ENCODE data around the gene EME1. TPM values are rescaled to one million over a fixed set of nuclear protein-coding genes. Genes with fewer than 3 reads are reported as not detected.

Gene EME1
- total RNA-seq, 1 donor from 2014 or later = 2.8 TPM

DNA sequence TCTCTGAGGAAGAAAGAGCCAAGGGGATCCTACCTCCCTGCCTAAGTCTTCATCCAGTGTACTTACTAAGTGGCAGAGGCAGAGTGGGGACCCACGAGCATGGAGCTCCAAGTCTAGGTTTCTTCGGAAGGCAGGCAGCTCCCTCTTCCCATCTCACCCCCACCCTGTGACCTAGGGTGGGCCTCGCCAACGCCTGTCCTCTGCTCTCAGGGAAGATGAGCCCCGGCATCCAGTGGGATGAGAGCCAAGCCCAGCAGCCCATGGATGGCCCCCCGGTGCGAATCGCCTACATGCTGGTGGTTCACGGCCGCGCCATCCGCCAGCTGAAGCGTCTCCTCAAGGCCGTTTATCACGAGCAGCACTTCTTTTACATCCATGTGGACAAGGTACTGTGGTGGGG is 18.8 kb upstream of the EME1 start:
- no peaks in the 10 kb centered on the region for H3K4me1 Mint-ChIP-seq (ENCODE audit: unreplicated experiment)
- H3K4me3 Mint-ChIP-seq (ENCODE audit: unreplicated experiment) = no peak overlapping the region
- peaks cover 13% of the 10 kb centered on the region for H3K36me3 Mint-ChIP-seq (ENCODE audit: unreplicated experiment)
- no peak for DNase-seq (ENCODE audit: extremely low spot score, unreplicated experiment)
- no peaks in the 10 kb centered on the region for H3K9me3 Mint-ChIP-seq (ENCODE audit: unreplicated experiment)
- TF ChIP-seq, protein P1, sequence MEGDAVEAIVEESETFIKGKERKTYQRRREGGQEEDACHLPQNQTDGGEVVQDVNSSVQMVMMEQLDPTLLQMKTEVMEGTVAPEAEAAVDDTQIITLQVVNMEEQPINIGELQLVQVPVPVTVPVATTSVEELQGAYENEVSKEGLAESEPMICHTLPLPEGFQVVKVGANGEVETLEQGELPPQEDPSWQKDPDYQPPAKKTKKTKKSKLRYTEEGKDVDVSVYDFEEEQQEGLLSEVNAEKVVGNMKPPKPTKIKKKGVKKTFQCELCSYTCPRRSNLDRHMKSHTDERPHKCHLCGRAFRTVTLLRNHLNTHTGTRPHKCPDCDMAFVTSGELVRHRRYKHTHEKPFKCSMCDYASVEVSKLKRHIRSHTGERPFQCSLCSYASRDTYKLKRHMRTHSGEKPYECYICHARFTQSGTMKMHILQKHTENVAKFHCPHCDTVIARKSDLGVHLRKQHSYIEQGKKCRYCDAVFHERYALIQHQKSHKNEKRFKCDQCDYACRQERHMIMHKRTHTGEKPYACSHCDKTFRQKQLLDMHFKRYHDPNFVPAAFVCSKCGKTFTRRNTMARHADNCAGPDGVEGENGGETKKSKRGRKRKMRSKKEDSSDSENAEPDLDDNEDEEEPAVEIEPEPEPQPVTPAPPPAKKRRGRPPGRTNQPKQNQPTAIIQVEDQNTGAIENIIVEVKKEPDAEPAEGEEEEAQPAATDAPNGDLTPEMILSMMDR (IDR thresholded peaks at IDR 0.05) = no peak
- H3K27me3 Mint-ChIP-seq (ENCODE audit: unreplicated experiment) = no peaks in the 10 kb centered on the region
- H3K27ac Mint-ChIP-seq (ENCODE audit: unreplicated experiment) = no peak overlapping the region

DNA sequence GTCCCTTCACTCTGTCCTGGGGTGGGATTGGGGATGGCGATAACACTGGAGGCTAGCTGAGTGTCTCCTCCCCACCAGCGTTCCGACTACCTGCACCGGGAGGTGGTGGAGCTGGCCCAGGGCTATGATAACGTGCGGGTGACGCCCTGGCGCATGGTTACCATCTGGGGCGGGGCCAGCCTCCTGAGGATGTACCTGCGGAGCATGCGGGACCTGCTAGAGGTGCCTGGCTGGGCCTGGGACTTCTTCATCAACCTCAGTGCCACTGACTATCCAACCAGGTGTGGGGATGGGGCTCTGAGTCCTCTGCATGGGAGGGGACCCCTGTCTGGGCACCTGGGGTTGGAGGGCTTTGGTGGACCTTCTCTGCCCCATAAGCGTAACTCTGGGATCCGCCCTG is 18.3 kb upstream of the EME1 start:
- no peak overlapping the region for H3K27ac Mint-ChIP-seq (ENCODE audit: unreplicated experiment)
- TF ChIP-seq, protein P1 (IDR thresholded peaks at IDR 0.05) = no peak
- no peaks in the 10 kb centered on the region for H3K9me3 Mint-ChIP-seq (ENCODE audit: unreplicated experiment)
- H3K4me3 Mint-ChIP-seq (ENCODE audit: unreplicated experiment) = no peak overlapping the region
- no peaks in the 10 kb centered on the region for H3K27me3 Mint-ChIP-seq (ENCODE audit: unreplicated experiment)
- H3K4me1 Mint-ChIP-seq (ENCODE audit: unreplicated experiment) = no peaks in the 10 kb centered on the region
- H3K36me3 Mint-ChIP-seq (ENCODE audit: unreplicated experiment) = peaks cover 13% of the 10 kb centered on the region
- no peak for DNase-seq (ENCODE audit: extremely low spot score, unreplicated experiment)

DNA sequence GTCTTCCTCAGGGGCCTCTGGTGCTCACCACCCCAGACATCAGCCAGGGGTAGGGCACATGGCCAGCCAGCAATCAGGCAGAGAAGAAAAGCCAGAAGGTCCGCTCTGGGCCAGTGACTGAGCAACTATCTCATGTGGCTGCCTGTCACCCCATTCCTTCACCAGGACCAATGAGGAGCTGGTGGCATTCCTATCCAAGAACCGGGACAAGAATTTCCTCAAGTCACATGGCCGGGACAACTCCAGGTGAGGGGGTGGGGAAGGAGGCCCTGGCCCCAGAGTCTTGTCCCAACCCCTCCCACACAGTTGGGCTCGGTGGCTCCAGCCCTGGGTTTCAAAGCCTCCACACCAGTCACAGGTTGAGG is 17.7 kb upstream of the EME1 start:
- Mint-ChIP-seq H3K36me3 (ENCODE audit: unreplicated experiment) (peaks cover 13% of the 10 kb centered on the region), H3K27ac (ENCODE audit: unreplicated experiment) (no peak overlapping the region), H3K4me1 (ENCODE audit: unreplicated experiment) (no peaks in the 10 kb centered on the region), H3K27me3 (ENCODE audit: unreplicated experiment) (no peaks in the 10 kb centered on the region), H3K4me3 (ENCODE audit: unreplicated experiment) (no peak overlapping the region), H3K9me3 (ENCODE audit: unreplicated experiment) (no peaks in the 10 kb centered on the region)
- no peak for DNase-seq (ENCODE audit: extremely low spot score, unreplicated experiment)
- TF ChIP-seq, protein P1 (IDR thresholded peaks at IDR 0.05) = no peak

DNA sequence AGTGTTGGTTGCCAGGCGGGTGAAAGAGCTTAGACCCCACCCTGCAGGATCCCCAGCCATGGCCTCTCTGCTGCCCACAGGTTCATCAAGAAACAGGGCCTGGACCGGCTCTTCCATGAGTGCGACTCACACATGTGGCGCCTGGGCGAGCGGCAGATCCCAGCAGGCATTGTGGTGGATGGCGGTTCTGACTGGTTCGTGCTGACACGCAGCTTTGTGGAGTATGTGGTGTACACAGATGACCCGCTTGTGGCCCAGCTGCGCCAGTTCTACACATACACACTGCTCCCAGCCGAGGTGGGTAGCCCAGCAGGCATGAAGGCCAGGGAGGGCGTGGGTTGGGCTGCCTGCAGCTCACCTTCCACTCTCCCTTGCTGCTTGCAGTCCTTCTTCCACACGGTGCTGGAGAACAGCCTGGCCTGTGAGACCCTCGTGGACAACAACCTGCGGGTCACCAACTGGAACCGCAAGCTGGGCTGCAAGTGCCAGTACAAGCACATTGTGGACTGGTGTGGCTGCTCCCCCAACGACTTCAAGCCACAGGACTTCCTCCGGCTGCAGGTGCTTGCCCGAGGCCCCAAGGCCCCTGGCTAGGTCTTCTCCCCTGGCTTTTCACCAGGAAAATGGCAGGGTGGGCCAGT is 17.2 kb upstream of the EME1 start:
- DNase-seq (ENCODE audit: extremely low spot score, unreplicated experiment) = no peak
- H3K4me1 Mint-ChIP-seq (ENCODE audit: unreplicated experiment) = no peaks in the 10 kb centered on the region
- no peak overlapping the region for H3K27ac Mint-ChIP-seq (ENCODE audit: unreplicated experiment)
- no peak overlapping the region for H3K4me3 Mint-ChIP-seq (ENCODE audit: unreplicated experiment)
- H3K36me3 Mint-ChIP-seq (ENCODE audit: unreplicated experiment) = peaks cover 13% of the 10 kb centered on the region
- no peaks in the 10 kb centered on the region for H3K9me3 Mint-ChIP-seq (ENCODE audit: unreplicated experiment)
- no peaks in the 10 kb centered on the region for H3K27me3 Mint-ChIP-seq (ENCODE audit: unreplicated experiment)
- TF ChIP-seq, protein P1 (IDR thresholded peaks at IDR 0.05) = no peak

DNA sequence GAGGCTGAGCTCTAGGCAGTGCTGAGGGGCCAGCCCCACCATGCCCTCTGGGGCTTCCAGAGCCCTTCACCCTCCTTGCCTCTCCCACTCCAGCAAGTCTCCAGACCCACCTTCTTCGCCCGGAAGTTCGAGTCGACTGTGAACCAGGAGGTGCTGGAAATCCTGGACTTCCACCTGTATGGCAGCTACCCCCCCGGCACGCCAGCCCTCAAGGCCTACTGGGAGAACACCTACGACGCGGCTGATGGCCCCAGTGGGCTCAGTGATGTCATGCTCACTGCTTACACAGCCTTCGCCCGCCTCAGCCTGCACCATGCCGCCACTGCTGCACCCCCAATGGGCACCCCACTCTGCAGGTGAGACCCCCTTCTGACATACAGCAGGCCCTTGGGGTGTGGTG is 16.6 kb upstream of the EME1 start:
- Mint-ChIP-seq H3K36me3 (ENCODE audit: unreplicated experiment) (peaks cover 13% of the 10 kb centered on the region), H3K4me3 (ENCODE audit: unreplicated experiment) (no peak overlapping the region), H3K9me3 (ENCODE audit: unreplicated experiment) (no peaks in the 10 kb centered on the region), H3K27ac (ENCODE audit: unreplicated experiment) (no peak overlapping the region), H3K4me1 (ENCODE audit: unreplicated experiment) (no peaks in the 10 kb centered on the region), H3K27me3 (ENCODE audit: unreplicated experiment) (no peaks in the 10 kb centered on the region)
- TF ChIP-seq, protein P1 (IDR thresholded peaks at IDR 0.05) = no peak
- DNase-seq (ENCODE audit: extremely low spot score, unreplicated experiment) = no peak
